GM10847 (cell line): ENCODE measurements around the gene EGFLAM.

Experiments
- POLR2A ChIP-seq: IDR thresholded peaks from 2 replicates; pipeline ENCODE4 v1.6.1; 2011; ENCODE audit not compliant: insufficient read length; ENCODE audit errors: extremely low read depth

The EGFLAM gene

GRCh38 chr5:38404667-38405276 is 146.4 kb downstream of the EGFLAM start:
- TF ChIP-seq POLR2A = no peak

DNA sequence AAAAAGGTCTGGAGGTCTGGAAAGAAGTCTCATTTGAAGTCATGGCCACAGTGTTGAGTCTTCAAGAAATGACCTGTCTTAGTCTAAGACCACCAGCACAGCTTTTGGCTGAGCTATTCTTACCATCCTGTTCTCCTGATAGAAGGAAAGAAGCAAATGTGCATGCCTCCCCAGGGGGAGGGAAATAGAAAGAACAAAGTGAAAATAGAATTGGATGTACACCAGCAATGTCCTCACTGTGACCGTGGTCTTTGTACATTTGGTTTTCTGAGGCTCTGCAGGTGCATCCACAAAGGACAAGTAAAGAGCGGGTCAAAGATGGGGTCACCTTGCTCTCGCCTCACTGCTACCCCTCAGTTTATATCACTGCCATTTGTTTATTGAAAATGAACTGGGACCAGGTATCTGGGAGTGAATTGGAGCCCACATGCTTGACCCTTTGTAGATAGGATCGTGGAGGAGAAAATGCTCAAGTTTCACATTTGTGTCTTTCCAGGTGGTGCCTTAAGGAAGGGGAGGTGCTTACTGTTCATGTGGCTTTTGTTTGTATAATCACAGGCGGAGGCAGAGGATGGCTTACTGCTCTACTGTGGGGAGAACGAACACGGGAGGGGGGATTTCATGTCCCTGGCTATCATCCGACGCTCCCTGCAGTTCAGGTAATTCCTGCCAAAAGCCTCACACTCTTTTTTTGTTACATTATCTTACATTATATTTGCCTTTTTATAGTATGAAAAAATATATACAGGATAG is 150.3 kb downstream of the EGFLAM start:
- TF ChIP-seq POLR2A = no peak

DNA sequence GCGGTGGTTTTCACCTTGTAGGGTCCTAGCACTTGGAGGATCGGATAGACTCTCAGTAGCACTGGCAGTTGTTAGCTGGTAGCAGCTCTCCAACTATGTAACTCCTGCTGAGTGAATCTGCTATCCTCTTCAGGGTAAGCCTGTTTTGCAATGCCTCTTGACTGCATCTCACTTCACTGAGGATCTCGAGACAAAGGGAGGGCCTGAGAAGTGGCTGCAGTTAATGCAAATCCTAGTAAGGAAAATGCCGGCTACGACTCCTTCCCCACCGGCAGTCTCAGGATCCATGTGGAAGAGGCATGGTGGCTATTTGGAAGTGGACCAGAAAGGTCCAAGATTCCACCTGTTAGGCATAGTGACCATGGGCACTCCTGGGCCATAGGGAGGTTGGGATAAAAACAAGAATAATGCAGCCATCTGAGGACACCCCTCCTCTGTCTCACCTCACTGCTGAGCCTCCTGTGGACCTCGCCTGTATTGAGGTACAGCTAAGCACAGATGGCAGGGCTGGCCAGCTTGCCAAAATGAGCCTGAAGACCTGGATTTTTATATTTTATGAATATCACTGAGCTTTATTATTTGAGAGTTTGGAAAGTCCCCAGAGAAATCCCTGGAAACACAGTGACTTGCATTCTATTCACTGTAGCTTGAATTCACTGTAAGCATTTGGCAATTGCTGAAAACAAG is 152.1 kb downstream of the EGFLAM start:
- TF ChIP-seq POLR2A = no peak

GRCh38 chr5:38413696-38414095 is 155.3 kb downstream of the EGFLAM start:
- TF ChIP-seq POLR2A = no peak

DNA sequence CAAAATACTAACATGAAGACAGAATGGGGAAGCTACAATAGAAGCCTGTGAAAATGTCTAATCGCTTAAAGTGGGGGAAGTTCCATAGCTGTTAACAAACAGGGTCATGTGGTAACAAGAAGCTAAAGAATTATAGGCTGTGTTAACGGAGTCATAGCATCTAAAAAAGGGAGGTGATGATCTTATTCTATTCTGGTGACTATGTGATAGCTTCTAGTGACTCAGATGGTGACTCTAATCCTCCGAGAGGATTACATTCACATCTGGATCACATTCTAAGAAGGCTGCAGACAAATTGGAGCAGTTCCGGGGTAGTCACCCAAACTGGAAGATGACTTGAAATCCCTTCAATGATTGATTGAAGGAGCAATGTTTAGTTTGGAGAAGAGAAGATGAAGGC is 156.0 kb downstream of the EGFLAM start:
- no peak for TF ChIP-seq POLR2A

DNA sequence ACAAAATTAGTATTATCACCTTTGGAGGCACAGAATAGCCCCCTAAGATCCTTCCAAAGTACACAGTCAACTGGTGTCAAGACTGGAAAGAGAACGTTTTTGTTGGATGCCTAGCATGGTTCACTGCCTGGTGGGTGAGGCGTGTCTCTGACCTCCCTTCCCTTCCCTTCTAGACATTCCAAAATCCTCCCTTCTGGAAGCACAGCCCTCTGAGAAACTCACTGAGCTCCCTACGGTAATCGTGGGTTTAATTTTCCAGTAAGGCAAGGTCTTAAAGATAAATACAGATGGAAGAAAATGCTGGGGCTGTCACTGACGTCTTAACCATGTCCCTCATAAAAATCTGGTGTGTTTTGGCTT is 159.3 kb downstream of the EGFLAM start:
- TF ChIP-seq POLR2A = no peak

- no peak for TF ChIP-seq POLR2A
These were observed 161.9 kb downstream of the EGFLAM start for GRCh38 chr5:38420246-38420645.

- TF ChIP-seq POLR2A = no peak
These were observed 162.5 kb downstream of the EGFLAM start for GRCh38 chr5:38420691-38421390.

DNA sequence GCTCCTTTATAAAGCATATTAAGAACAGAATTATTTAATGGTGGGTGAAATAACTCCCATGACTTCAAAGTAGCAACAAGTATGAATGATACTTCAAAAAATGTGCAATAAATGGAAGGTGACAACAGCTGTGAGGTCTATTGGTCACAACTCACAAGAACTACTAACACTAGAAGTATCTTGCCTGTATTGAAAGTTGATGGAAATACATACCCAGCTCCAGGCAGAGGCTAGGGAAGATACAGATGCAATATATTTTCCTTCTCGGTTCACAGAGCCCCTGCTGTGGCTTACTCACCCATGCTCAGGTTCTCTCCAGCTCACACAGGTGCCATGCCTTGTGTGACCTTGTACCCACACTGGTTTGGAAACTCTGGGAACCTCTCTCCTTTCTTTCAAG is 164.3 kb downstream of the EGFLAM start:
- TF ChIP-seq POLR2A = no peak

DNA sequence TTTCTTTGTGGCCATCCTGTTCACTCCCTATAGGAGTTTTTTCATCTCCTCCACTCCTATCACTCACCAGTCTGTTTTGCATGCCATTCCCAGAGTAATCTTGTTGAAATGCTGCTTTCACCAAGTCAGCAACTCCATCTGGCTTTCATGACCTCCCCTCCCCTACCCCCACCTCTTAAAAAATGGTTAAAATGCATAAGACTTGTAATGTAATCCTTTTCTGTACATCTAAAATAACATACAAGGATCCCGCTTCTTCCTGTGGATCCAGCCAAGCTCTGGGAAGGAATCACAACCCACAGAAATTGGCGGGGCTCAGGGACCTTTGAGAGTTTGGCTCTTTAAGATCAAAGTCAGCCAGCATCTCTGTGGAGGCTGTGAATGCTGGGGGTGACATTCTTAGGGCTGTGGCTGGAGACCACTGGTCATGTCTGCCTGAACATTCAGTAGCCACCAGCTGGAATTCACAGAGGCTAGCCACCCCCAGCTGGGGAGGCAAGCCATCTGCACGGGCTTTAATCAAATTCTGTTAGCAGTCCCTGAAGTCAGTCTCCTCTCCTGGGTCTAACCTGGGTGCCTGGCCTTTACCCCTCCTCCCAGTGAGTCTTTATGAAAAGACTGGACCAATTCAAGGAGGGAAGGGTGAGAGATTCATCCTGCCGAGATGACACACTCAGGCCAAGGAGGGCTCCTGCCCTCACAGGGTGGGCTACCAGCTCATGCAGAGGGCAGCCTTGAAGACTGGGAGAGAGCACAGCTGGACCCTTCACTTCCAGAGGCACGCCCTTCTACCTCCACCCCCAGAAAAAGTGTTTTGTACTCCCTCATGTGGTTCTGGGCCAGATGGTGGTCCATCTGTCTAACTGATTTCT is 165.2 kb downstream of the EGFLAM start:
- TF ChIP-seq POLR2A = no peak

DNA sequence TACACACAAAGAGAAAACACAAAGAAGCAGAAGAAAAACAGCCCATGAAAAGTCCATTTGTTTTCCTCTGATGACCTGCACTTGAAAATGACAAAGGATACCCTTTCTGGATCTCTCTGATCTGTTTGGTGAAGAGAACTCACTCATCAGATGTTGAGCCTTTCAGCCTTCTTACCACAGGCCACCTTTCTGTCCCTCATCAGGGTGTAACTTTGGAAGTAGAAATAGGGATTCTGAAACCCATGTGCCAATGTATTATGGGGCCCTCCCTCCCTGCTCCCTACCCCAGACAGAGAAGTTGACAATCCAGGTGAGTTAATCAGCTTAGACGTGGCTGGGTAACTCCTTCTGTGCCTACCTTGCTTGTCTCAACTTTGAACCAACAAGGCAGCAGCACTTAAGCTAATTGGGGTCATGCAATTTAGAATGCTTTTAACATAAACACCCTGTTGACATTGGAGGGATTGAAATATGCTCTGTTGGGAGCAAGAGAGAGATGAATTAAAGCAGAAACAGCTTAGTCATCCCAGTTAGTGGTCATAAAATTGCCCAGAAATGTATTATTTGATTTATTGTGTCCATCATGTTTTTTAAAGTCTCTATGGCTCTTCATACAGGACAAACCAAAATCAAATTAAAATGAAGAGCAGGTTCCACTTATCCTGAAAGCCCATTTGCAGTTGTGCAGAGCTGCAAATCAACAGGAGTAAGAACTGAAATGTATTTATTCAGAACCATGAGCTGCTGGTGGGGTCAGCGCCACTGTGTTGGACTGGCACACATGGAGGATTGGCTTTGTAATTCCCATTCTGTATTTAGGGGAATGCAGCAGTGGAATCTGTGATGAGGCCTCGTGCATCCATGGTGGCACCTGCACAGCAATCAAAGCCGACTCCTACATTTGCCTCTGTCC is 166.0 kb downstream of the EGFLAM start:
- TF ChIP-seq POLR2A = no peak

DNA sequence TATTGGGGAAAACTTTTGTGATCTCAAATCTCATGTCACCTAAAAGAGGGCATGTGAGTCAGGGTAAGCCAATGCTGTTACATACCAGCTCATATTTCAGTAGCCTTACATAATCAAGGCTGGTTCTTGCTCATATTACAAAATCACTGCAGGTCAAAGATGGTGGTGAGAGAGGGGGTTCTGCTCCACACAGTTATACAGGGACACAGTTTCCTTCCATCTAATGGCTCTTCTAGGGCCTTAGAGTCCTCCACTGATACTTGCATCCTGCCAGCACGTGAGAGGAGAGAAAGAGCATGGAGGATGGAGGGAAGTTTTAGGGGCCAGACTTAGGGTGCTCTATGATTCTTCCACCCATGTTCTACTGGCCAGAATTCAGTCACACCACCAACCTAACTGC is 168.1 kb downstream of the EGFLAM start:
- no peak for TF ChIP-seq POLR2A

DNA sequence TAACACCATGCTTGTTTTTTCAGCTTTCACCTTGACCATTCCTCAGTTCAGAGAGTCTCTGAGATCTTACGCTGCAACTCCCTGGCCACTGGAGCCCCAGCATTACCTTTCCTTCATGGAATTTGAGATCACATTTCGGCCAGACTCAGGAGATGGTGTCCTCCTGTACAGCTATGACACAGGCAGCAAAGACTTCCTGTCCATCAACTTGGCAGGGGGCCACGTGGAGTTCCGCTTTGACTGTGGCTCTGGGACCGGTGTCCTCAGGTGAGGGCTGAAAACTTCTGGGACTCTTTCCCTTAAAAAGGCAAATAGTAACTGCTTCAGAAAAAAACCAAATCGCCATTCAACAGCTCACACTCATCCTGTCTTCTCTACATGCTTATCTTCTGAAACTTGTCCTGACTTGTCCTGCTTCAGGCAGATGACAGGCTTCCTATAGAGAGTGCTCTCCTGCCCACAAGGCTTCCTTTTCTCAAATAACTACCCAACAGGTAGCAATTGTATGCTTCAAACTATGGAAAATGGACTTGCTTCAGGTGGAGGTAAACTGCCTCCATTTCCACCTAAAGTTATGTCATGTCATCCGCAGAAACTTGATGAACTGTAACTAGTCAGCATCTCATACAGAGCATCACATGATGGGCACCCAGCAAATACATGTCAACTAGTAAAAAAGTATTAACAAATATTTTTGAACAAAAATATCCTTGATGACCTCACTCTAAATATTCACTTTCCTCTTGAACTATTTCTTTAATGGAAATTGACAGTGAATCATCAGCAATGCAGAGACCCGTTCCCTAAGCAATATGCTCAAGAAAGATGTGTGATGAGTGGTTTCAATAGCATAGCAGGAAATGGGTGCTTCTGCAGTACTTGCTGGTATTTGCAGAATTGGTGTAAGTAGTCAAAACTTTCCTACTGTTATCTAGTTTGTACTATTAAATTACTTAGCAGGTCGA is 168.9 kb downstream of the EGFLAM start:
- TF ChIP-seq POLR2A = no peak
